GM12874 (cell line): ENCODE data around the gene TIPIN.

Experiments used
- TF ChIP-seq, protein P1 (sequence below): IDR thresholded peaks from 2 replicates; pipeline ENCODE4 v1.5.1; 2011; ENCODE audit warnings: low read depth, mild to moderate bottlenecking, control low read depth, low read length, moderate library complexity; ENCODE audit not compliant: insufficient read depth

TIPIN gene

GRCh38 chr15:66369773-66370651 is 13.5 kb upstream of the TIPIN start:
- TF ChIP-seq, protein P1, sequence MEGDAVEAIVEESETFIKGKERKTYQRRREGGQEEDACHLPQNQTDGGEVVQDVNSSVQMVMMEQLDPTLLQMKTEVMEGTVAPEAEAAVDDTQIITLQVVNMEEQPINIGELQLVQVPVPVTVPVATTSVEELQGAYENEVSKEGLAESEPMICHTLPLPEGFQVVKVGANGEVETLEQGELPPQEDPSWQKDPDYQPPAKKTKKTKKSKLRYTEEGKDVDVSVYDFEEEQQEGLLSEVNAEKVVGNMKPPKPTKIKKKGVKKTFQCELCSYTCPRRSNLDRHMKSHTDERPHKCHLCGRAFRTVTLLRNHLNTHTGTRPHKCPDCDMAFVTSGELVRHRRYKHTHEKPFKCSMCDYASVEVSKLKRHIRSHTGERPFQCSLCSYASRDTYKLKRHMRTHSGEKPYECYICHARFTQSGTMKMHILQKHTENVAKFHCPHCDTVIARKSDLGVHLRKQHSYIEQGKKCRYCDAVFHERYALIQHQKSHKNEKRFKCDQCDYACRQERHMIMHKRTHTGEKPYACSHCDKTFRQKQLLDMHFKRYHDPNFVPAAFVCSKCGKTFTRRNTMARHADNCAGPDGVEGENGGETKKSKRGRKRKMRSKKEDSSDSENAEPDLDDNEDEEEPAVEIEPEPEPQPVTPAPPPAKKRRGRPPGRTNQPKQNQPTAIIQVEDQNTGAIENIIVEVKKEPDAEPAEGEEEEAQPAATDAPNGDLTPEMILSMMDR, result no peak

- TF ChIP-seq, protein P1, result no peak
Observed at GRCh38 chr15:66364944-66365528, 8.6 kb upstream of the TIPIN start.

GRCh38 chr15:66362776-66363175 is 6.3 kb upstream of the TIPIN start:
- TF ChIP-seq, protein P1, result no peak

DNA sequence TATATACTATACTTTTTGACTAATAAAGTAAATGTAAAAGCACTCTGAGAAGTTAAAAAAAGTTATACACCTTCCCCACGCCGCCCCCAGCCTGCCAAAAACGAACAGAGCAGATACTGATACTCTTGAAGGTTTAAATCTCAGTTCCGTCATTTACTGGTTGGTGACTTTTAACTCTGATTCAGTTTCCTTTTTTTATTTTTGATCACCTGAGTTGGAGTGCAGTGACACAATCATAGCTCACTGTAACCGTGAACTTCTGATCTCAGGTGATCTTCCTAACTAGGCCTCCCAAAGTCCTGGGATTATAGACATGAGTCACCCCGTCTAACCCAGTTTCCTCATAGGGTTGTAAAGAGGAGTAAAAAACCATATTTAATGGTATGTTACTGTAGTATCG is 3.3 kb upstream of the TIPIN start:
- TF ChIP-seq, protein P1, result no peak

DNA sequence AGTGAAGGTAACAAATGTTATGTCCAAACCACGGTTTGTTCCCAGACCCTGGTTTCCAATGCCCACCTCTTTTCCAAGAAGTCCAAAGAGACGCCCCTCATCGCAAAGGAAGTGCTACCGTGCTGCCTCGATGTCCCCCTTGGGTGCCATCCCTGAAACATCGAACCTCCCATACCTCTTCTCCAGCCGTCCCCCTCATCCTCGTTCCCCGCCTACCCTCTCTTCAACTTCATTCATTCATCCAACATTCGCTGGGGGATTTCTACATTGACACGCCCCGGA is 467 bp downstream of the TIPIN start:
- TF ChIP-seq, protein P1, result no peak

DNA sequence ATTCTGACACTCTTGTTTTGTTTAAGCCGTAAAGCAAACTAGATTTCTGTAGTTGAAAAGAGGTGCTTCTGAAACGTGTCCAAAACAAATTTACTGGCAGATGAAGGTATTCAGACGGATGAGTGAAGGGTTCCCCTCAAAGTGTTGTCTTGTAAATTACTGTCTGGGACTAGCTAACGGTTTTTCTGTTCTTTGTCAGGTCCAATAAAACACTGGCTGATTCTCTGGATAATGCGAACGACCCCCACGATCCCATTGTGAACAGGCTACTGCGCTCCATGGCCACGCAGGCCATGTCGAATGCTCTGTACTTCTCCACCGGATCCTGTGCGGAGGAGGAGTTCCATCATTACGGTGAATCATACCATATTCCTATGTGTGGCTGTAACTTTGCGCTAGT is 27.7 kb downstream of the TIPIN start:
- TF ChIP-seq, protein P1, result no peak

- TF ChIP-seq, protein P1, result no peak
Observed at GRCh38 chr15:66327736-66328135, 28.7 kb downstream of the TIPIN start.
